ENCODE measurements around the gene DOK7.

Gene DOK7

DNA sequence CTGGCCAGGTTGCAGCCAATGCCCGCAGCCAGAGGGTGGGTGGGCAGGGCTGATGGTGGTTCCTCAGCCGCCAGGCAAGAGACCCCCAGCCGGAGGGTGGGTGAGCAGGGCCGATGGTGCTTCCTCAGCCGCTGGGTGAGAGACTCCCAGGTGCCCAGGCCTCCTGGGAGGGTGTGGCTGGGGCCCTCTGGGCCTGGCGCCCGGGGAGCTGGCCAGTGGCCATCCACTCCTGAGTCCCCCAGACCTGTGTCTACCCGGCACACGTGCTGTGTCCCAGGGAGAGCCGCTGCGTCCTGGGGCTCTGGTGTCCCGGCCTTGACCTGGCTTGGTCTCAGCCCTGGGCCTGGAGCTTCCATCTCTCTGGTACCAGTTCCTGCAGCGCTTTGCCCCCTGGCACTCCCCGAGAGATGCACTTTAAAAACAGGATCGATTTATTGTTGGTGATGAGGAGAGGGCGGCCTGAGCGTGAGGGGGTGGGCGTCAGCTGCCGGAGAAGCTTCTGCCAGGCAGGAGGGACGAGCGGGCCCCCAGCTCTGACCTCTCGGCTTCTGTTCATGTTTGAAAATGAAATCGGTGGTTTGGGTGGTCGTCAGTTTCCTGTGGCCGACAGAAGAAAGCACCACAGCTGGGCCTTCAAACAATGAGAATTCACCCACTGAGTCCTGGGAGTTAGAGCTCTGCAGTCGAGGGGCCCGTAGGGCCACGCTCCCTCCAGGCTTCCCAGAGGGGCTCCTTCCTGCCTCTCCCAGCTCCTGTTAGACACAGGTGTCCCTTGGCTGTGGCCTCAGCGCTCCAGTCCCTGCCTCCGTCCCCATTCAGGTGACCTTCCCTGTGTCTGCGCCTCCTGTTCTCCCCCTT, 6.5 kb downstream of the DOK7 start:
- Histone ChIP-seq H3K27ac (ENCODE audit: insufficient read depth, low read depth, low read length, poor library complexity, severe bottlenecking) (no peak overlapping the region), H3K4me3 (ENCODE audit: insufficient read depth, low read depth, low read length) (no peak overlapping the region), H3K9me3 (ENCODE audit: control insufficient read depth, low read length) (no peaks in the 10 kb centered on the region), H3K27me3 (ENCODE audit: control insufficient read depth, insufficient read depth, low read length, poor library complexity, severe bottlenecking) (peaks cover 15% of the 10 kb centered on the region), H3K4me1 (ENCODE audit: control insufficient read depth, insufficient read depth, low read length) (peaks cover 7% of the 10 kb centered on the region), H3K36me3 (ENCODE audit: control insufficient read depth, insufficient read depth, low read length) (no peaks in the 10 kb centered on the region)
- 89 to 90% methylated on average over 31 of the region's 31 CpGs for WGBS, 2 experiments

GRCh38 chr4:3470244-3471097, 7.4 kb downstream of the DOK7 start:
- H3K27ac ChIP-seq (ENCODE audit: insufficient read depth, low read depth, low read length, poor library complexity, severe bottlenecking) = no peak overlapping the region
- WGBS, 2 experiments = 91 to 93% methylated on average over 25 of the region's 25 CpGs
- no peaks in the 10 kb centered on the region for H3K36me3 ChIP-seq (ENCODE audit: control insufficient read depth, insufficient read depth, low read length)
- no peaks in the 10 kb centered on the region for H3K9me3 ChIP-seq (ENCODE audit: control insufficient read depth, low read length)
- H3K27me3 ChIP-seq (ENCODE audit: control insufficient read depth, insufficient read depth, low read length, poor library complexity, severe bottlenecking) = peaks cover 13% of the 10 kb centered on the region
- H3K4me1 ChIP-seq (ENCODE audit: control insufficient read depth, insufficient read depth, low read length) = peaks cover 5% of the 10 kb centered on the region
- H3K4me3 ChIP-seq (ENCODE audit: insufficient read depth, low read depth, low read length) = no peak overlapping the region

DNA sequence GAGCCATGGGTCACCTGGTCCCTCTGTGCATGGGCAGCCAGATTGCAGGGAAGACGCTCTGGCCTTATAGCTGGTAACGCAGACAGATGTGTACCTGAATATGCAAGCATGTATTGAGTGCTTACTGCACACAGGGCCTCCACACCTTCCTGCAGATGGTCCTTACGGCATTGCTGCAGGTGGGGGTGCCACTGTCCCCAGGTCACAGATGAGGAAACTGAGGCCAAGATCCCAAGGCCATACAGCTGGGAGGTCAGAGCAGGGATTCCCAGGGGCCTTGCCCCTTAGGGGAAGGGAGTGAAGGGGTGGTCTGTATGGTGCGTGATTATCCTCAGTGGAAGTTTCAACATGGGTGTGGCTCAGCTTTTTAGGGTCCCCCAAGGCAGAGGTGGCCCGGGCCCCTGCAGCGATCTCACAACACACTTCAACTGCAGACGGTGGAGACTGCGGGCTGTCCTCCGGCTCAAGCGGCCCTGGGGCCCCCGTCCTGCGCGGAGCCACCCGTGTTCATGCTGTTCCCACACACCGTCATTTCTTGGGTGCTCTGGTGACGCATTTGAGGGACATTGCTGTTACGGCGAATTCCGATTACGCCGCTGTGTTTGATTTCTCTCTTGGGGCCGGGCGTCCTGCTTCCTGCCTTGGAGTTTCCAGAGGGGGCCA, 8.1 kb downstream of the DOK7 start:
- H3K27ac ChIP-seq (ENCODE audit: insufficient read depth, low read depth, low read length, poor library complexity, severe bottlenecking) = no peak overlapping the region
- H3K36me3 ChIP-seq (ENCODE audit: control insufficient read depth, insufficient read depth, low read length) = no peaks in the 10 kb centered on the region
- no peak overlapping the region for H3K4me3 ChIP-seq (ENCODE audit: insufficient read depth, low read depth, low read length)
- H3K4me1 ChIP-seq (ENCODE audit: control insufficient read depth, insufficient read depth, low read length) = no peaks in the 10 kb centered on the region
- no peaks in the 10 kb centered on the region for H3K9me3 ChIP-seq (ENCODE audit: control insufficient read depth, low read length)
- 95 to 96% methylated on average over 23 of the region's 23 CpGs for WGBS, 2 experiments
- H3K27me3 ChIP-seq (ENCODE audit: control insufficient read depth, insufficient read depth, low read length, poor library complexity, severe bottlenecking) = peaks cover 6% of the 10 kb centered on the region

DNA sequence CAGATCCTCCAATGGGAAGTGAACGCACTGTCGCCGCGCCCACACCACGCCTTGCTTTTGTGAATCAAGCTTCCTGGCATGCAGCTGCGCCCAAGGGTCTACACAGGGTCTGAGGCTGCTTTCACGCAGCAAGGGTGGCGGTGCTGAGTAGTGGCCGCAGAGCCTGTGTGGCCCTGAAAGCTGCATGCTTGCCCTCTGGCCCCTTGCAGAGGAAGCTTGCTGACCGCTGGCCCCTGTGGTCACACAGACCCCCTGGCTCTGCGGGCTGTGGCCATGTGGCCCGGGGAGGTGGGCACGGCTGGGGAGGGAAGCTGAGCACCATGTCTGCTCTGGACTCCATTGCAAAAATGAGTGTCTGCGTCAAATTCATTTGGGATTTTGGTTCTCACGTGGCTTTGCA, 8.8 kb downstream of the DOK7 start:
- no peaks in the 10 kb centered on the region for H3K4me1 ChIP-seq (ENCODE audit: control insufficient read depth, insufficient read depth, low read length)
- peaks cover 6% of the 10 kb centered on the region for H3K27me3 ChIP-seq (ENCODE audit: control insufficient read depth, insufficient read depth, low read length, poor library complexity, severe bottlenecking)
- H3K4me3 ChIP-seq (ENCODE audit: insufficient read depth, low read depth, low read length) = no peak overlapping the region
- no peak overlapping the region for H3K27ac ChIP-seq (ENCODE audit: insufficient read depth, low read depth, low read length, poor library complexity, severe bottlenecking)
- 88 to 92% methylated on average over 15 of the region's 15 CpGs for WGBS, 2 experiments
- no peaks in the 10 kb centered on the region for H3K36me3 ChIP-seq (ENCODE audit: control insufficient read depth, insufficient read depth, low read length)
- no peaks in the 10 kb centered on the region for H3K9me3 ChIP-seq (ENCODE audit: control insufficient read depth, low read length)

DNA sequence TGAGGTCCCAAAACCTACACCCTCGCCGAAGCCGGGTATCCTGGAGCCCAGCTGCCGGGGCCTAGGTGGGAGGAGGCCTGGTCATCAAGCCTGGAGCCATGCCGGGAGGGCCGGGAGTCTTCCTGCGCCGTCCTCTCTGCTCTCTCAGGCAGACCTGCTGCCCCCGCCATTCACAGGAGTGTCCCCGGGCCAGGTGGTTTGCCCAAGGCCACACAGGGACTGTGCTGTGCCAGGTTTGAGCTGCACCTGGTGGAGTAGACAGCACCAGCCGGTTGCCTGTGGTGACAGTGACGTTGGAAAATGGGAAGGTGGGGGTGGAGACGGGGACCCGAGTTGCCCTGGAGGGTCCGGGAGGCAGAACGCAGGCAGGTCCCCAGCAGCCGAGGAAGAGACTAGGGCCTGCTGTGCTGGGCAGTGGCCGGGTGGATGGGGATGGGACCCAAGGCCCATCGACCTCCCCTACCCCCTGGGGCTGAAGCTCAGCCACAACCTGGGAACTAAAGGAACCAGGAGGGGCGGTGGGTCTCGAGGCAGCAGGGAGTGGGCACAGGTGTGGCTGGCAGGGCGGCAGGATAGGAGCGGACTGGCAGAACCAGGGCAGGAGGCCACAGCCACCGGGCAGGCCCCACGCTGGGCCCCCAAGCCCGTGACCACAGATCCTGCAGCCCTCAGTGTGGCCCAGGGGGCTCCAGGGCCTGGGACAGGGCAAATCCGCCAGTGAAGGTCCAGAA, 9.5 kb downstream of the DOK7 start:
- WGBS, 2 experiments = 93% methylated on average over 27 of the region's 27 CpGs

GRCh38 chr4:3473181-3473950, 10.3 kb downstream of the DOK7 start:
- H3K9me3 ChIP-seq (ENCODE audit: control insufficient read depth, low read length) = no peaks in the 10 kb centered on the region
- no peak overlapping the region for H3K4me3 ChIP-seq (ENCODE audit: insufficient read depth, low read depth, low read length)
- peaks cover 13% of the 10 kb centered on the region for H3K4me1 ChIP-seq (ENCODE audit: control insufficient read depth, insufficient read depth, low read length)
- no peaks in the 10 kb centered on the region for H3K36me3 ChIP-seq (ENCODE audit: control insufficient read depth, insufficient read depth, low read length)
- H3K27me3 ChIP-seq (ENCODE audit: control insufficient read depth, insufficient read depth, low read length, poor library complexity, severe bottlenecking) = peaks cover 6% of the 10 kb centered on the region
- WGBS, 2 experiments = 91 to 92% methylated on average over 41 of the region's 41 CpGs
- no peak overlapping the region for H3K27ac ChIP-seq (ENCODE audit: insufficient read depth, low read depth, low read length, poor library complexity, severe bottlenecking)

More for the DNA sequence above, 9.5 kb downstream of the DOK7 start:
- Histone ChIP-seq H3K9me3 (ENCODE audit: control insufficient read depth, low read length) (no peaks in the 10 kb centered on the region), H3K36me3 (ENCODE audit: control insufficient read depth, insufficient read depth, low read length) (no peaks in the 10 kb centered on the region), H3K27ac (ENCODE audit: insufficient read depth, low read depth, low read length, poor library complexity, severe bottlenecking) (no peak overlapping the region), H3K4me1 (ENCODE audit: control insufficient read depth, insufficient read depth, low read length) (peaks cover 5% of the 10 kb centered on the region), H3K4me3 (ENCODE audit: insufficient read depth, low read depth, low read length) (no peak overlapping the region), H3K27me3 (ENCODE audit: control insufficient read depth, insufficient read depth, low read length, poor library complexity, severe bottlenecking) (peaks cover 6% of the 10 kb centered on the region)

GRCh38 chr4:3473996-3474765, 11.1 kb downstream of the DOK7 start:
- Histone ChIP-seq H3K4me3 (ENCODE audit: insufficient read depth, low read depth, low read length) (no peak overlapping the region), H3K27me3 (ENCODE audit: control insufficient read depth, insufficient read depth, low read length, poor library complexity, severe bottlenecking) (peaks cover 11% of the 10 kb centered on the region), H3K27ac (ENCODE audit: insufficient read depth, low read depth, low read length, poor library complexity, severe bottlenecking) (no peak overlapping the region), H3K4me1 (ENCODE audit: control insufficient read depth, insufficient read depth, low read length) (peaks cover 20% of the 10 kb centered on the region), H3K36me3 (ENCODE audit: control insufficient read depth, insufficient read depth, low read length) (no peaks in the 10 kb centered on the region), H3K9me3 (ENCODE audit: control insufficient read depth, low read length) (no peaks in the 10 kb centered on the region)
- 89 to 91% methylated on average over 13 of the region's 13 CpGs for WGBS, 2 experiments

DNA sequence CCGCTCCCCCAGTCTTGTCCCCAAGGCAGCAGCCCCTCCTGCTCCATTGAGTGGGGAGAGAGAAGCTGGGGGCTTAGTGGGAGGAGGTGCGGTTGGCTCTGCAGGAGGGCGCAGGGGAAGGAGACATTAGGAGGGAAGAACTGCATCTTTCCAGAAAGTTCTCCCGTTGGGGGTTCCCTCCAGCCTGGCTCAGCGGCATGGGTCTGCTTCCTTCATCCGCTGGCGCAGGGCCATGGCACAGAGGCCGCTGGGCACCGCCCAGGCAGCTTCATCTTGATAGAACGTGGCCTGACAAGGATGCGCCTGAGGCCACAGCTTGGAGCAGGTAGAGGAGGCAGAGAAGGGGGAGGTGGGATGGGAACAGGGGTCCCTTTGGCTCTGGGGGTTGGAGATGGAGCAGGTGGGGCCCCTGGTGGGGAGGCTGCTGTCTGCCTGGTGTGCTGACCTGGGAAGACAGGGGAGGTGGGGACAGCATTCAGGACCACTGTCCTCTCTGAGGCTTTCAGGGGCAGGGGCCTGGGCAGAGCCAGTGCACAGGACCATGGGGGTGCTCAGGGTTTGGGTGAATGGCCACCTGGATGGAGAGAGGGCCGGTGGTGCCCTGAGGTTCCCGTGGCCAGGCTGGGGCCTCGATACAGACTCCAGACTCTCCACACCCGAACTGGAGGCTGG, 12.1 kb downstream of the DOK7 start:
- H3K9me3 ChIP-seq (ENCODE audit: control insufficient read depth, low read length) = no peaks in the 10 kb centered on the region
- peaks cover 20% of the 10 kb centered on the region for H3K4me1 ChIP-seq (ENCODE audit: control insufficient read depth, insufficient read depth, low read length)
- H3K27ac ChIP-seq (ENCODE audit: insufficient read depth, low read depth, low read length, poor library complexity, severe bottlenecking) = no peak overlapping the region
- H3K27me3 ChIP-seq (ENCODE audit: control insufficient read depth, insufficient read depth, low read length, poor library complexity, severe bottlenecking) = peaks cover 11% of the 10 kb centered on the region
- 93 to 94% methylated on average over 15 of the region's 15 CpGs for WGBS, 2 experiments
- H3K36me3 ChIP-seq (ENCODE audit: control insufficient read depth, insufficient read depth, low read length) = no peaks in the 10 kb centered on the region
- H3K4me3 ChIP-seq (ENCODE audit: insufficient read depth, low read depth, low read length) = no peak overlapping the region
